Trophoblast cell (in vitro differentiated cells and primary cell): ENCODE measurements around the gene DENND10.
A peak's percentile ranks its signal among the peaks of the same experiment; 100 is the strongest.
"Not testable (repeated sequence)": the region's sequence is repeated elsewhere in the genome, so short reads cannot be mapped to it uniquely, and the experiment has no call there.

ENCODE experiments used
- DNase-seq, 2 donors: peaks; one replicate each; pipeline ENCODE4 v3.0.0-alpha.2; 2016
- H2AFZ ChIP-seq: 2 replicates; pipeline ENCODE4 v1.6.1; 2013; ENCODE audit warnings: low read length, moderate library complexity, mild to moderate bottlenecking; ENCODE audit not compliant: insufficient read depth, poor library complexity
- H2AK5ac ChIP-seq: 2 replicates; pipeline ENCODE4 v1.6.1; 2013; ENCODE audit warnings: mild to moderate bottlenecking, low read length
- H2BK120ac ChIP-seq: 2 replicates; pipeline ENCODE4 v1.6.1; 2013; ENCODE audit warnings: low read length, mild to moderate bottlenecking, moderate library complexity; ENCODE audit not compliant: insufficient read depth, poor library complexity
- H2BK12ac ChIP-seq: 2 replicates; pipeline ENCODE4 v1.6.1; 2013; ENCODE audit warnings: mild to moderate bottlenecking, low read length, moderate library complexity
- H2BK5ac ChIP-seq: 2 replicates; pipeline ENCODE4 v1.6.1; 2013; ENCODE audit warnings: low read length, low read depth, moderate library complexity, mild to moderate bottlenecking; ENCODE audit not compliant: poor library complexity
- H3K14ac ChIP-seq: 2 replicates; pipeline ENCODE4 v1.6.1; 2013; ENCODE audit warnings: mild to moderate bottlenecking, low read length
- H3K18ac ChIP-seq: 2 replicates; pipeline ENCODE4 v1.6.1; 2013; ENCODE audit warnings: mild to moderate bottlenecking, low read length
- H3K23ac ChIP-seq: 2 replicates; pipeline ENCODE4 v1.6.1; 2013; ENCODE audit warnings: low read length
- H3K27ac ChIP-seq: 2 replicates; pipeline ENCODE4 v1.5.1; 2013; ENCODE audit warnings: low read depth, mild to moderate bottlenecking, inconsistent platforms, low read length, moderate library complexity
- H3K27me3 ChIP-seq: 2 replicates; pipeline ENCODE4 v1.6.1; 2013; ENCODE audit warnings: inconsistent platforms, mild to moderate bottlenecking, low read length, moderate library complexity; ENCODE audit not compliant: insufficient read depth
- H3K36me3 ChIP-seq, 2 experiments: 1 replicate in 1 of 2; 2 replicates in 1 of 2; pipeline ENCODE4 v1.6.1; 2013; ENCODE audit warnings: low read length in 2 of 2, mild to moderate bottlenecking in 2 of 2, moderate library complexity in 1 of 2; ENCODE audit not compliant: insufficient read depth in 2 of 2, control insufficient read depth in 1 of 2
- H3K4ac ChIP-seq: 2 replicates; pipeline ENCODE4 v1.6.1; 2013; ENCODE audit warnings: low read depth, mild to moderate bottlenecking, low read length, moderate library complexity
- H3K4me1 ChIP-seq, 2 experiments: 1 replicate in 1 of 2; 2 replicates in 1 of 2; pipeline ENCODE4 v1.6.1; 2013; ENCODE audit warnings: low read length in 2 of 2, mild to moderate bottlenecking in 2 of 2, moderate library complexity in 1 of 2; ENCODE audit not compliant: insufficient read depth in 2 of 2, control insufficient read depth in 1 of 2
- H3K4me2 ChIP-seq: 2 replicates; pipeline ENCODE4 v1.6.1; 2013; ENCODE audit warnings: inconsistent platforms, mild to moderate bottlenecking, low read length, moderate library complexity
- H3K4me3 ChIP-seq: 2 replicates; pipeline ENCODE4 v1.5.1; 2013; ENCODE audit warnings: mild to moderate bottlenecking, low read depth, low read length, inconsistent platforms
- H3K79me1 ChIP-seq: one replicate; pipeline ENCODE4 v1.6.1; 2013; ENCODE audit warnings: low read length
- H3K79me2 ChIP-seq: 2 replicates; pipeline ENCODE4 v1.6.1; 2013; ENCODE audit warnings: low read length, mild to moderate bottlenecking; ENCODE audit not compliant: control insufficient read depth, insufficient read depth, poor library complexity
- H3K9ac ChIP-seq: 2 replicates; pipeline ENCODE4 v1.6.1; 2013; ENCODE audit warnings: mild to moderate bottlenecking, low read length
- H3K9me3 ChIP-seq: 2 replicates; pipeline ENCODE4 v1.6.1; 2013; ENCODE audit warnings: low read depth, mild to moderate bottlenecking, control low read depth, inconsistent platforms, low read length; ENCODE audit not compliant: insufficient read depth
- H4K12ac ChIP-seq: 2 replicates; pipeline ENCODE4 v1.6.1; 2013; ENCODE audit warnings: low read depth, mild to moderate bottlenecking, low read length, moderate library complexity
- H4K8ac ChIP-seq: 2 replicates; pipeline ENCODE4 v1.6.1; 2013; ENCODE audit warnings: low read depth, mild to moderate bottlenecking, low read length, moderate library complexity
- H4K91ac ChIP-seq: one replicate; pipeline ENCODE4 v1.6.1; 2013; ENCODE audit warnings: low read depth, mild to moderate bottlenecking, low read length, moderate library complexity
- WGBS: extraction: QIAGEN DNeasy Blood & Tissue Kit; methylation state at CpG from one replicate; pipeline ENCODE4 v1.1.7; 2013; ENCODE audit warnings: missing lambda C conversion rate; ENCODE audit not compliant: insufficient read length, insufficient coverage; ENCODE audit errors: extremely low coverage; 5-methylcytosine and 5-hydroxymethylcytosine counted together

The DENND10 gene

DNA sequence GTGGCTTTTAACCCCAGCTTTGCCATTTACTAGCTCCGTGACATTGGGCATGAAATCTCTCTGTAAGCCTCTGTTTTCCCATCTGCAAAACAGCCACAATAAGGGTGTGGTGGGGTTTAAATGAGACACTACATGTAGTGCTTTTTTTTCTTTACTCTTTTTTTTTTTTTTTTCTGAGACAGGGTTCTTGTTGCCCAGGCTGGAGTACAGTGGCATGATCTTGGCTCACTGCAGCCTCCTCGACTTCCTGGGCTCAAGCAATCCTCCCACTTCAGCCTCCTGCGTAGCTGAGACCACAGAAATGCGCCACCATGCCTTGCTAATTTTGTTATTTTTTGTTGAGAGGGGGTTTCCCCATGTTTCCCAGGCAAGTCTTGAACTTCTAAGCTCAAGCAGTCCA, 8.3 kb upstream of the DENND10 start:
- no CpG with 5 or more reads among the region's 4 CpGs for WGBS
- Histone ChIP-seq H3K18ac (no peak overlapping the region), H2AFZ (no peak overlapping the region), H3K14ac (no peak overlapping the region), H3K9ac (no peak overlapping the region), H4K12ac (no peak overlapping the region), H3K9me3 (no peaks in the 10 kb centered on the region), H3K4me2 (no peak overlapping the region), H3K4ac (no peak overlapping the region), H3K4me3 (no peak overlapping the region), H3K79me1 (peaks cover 14% of the 10 kb centered on the region), H3K27ac (no peak overlapping the region), H2BK12ac (peak overlapping the region; percentile 28), H2AK5ac (no peak overlapping the region), H3K4me1 (peaks cover 14 to 25% of the 10 kb centered on the region in 2 experiments), H3K36me3 (no peaks in the 10 kb centered on the region), H3K23ac (no peak overlapping the region), H3K27me3 (no peaks in the 10 kb centered on the region), H2BK120ac (peak overlapping the region; percentile 5), H2BK5ac (no peak overlapping the region), H3K79me2 (no peaks in the 10 kb centered on the region), H4K8ac (no peak overlapping the region), H4K91ac (no peak overlapping the region)
- DNase-seq = no peak

DNA sequence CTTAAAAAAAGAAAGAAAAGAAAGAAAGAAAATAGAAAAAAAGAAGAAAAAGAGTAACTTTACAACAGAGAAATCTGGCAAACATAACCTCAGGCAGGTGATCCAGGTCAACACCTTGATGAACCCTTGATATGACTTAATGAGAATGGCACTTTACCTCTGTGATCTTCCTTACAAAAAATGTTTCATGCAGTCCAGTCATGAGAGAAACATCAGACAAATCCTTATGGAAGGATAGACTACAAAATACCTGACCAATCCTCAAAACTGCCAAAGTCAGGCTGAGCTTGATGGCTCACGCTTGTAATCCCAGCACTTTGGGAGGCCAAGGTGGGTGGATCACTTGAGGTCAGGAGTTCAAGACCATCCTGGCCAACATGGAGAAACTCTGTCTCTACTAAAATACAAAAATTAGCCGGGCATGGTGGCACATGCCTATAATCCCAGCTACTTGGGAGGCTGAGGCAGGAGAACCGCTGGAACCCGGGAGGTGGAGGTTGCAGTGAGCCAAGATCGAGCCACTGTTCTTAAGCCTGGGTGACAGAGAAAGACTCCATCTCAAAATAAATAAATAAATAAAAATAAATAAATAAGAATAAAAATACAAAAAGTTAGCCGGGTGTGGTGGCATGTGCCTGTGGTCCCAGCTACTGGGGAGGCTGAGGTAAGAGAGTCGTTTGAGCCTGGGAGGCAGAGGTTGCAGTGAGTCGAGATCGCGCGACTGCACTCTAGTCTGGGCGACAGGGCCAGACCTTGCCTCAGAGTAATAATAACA, 7.1 kb upstream of the DENND10 start:
- Histone ChIP-seq H2AK5ac (peak overlapping the region; percentile 83), H3K79me1 (peaks cover 16% of the 10 kb centered on the region), H3K4me1 (peaks cover 14 to 28% of the 10 kb centered on the region in 2 experiments), H4K91ac (peak overlapping the region; percentile 6)
- H3K27me3 ChIP-seq, H3K27ac ChIP-seq, H3K23ac ChIP-seq, H3K18ac ChIP-seq, H2AFZ ChIP-seq, H3K14ac ChIP-seq, H4K12ac ChIP-seq, H3K4me3 ChIP-seq, H3K4ac ChIP-seq, H3K9me3 ChIP-seq, H3K4me2 ChIP-seq, H2BK5ac ChIP-seq, H4K8ac ChIP-seq, H2BK120ac ChIP-seq, H3K36me3 ChIP-seq, H3K9ac ChIP-seq, H3K79me2 ChIP-seq, H2BK12ac ChIP-seq: not testable (repeated sequence)
- peak; percentile 53 to 87 for DNase-seq
- no CpG with 5 or more reads among the region's 12 CpGs for WGBS

DNA sequence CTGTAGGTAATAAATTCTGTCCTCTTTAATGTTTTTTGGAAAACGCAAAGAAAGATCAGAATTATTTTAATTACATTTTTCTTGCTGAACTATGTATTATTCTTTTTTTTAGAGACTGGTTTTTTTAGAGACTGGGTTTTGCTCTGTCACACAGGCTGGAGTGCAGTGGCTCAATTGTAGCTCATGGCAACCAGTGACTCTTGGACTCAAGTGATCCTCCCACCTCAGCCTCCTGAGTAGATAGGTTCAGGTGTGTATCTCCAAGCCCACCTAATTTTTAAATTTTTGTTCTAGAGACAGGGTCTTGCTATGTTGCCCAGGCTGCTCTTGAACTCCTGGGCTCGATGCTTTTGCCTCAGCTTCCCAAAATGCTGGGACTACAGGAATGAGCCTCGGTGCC, 5.3 kb upstream of the DENND10 start:
- Histone ChIP-seq H2AK5ac (peak overlapping the region; percentile 54), H3K27ac (no peak overlapping the region), H3K36me3 (no peaks in the 10 kb centered on the region), H4K12ac (no peak overlapping the region), H2BK5ac (no peak overlapping the region), H3K4ac (no peak overlapping the region), H3K14ac (no peak overlapping the region), H3K79me1 (peaks cover 17% of the 10 kb centered on the region), H3K9ac (no peak overlapping the region), H3K79me2 (peaks cover 2% of the 10 kb centered on the region), H3K9me3 (no peaks in the 10 kb centered on the region), H2BK120ac (no peak overlapping the region), H4K8ac (no peak overlapping the region), H3K23ac (no peak overlapping the region), H3K18ac (no peak overlapping the region), H3K4me3 (no peak overlapping the region), H3K4me2 (no peak overlapping the region), H3K27me3 (no peaks in the 10 kb centered on the region), H4K91ac (no peak overlapping the region), H2AFZ (no peak overlapping the region), H3K4me1 (peaks cover 7 to 18% of the 10 kb centered on the region in 2 experiments), H2BK12ac (no peak overlapping the region)
- no CpG with 5 or more reads among the region's 3 CpGs for WGBS
- DNase-seq = no peak

DNA sequence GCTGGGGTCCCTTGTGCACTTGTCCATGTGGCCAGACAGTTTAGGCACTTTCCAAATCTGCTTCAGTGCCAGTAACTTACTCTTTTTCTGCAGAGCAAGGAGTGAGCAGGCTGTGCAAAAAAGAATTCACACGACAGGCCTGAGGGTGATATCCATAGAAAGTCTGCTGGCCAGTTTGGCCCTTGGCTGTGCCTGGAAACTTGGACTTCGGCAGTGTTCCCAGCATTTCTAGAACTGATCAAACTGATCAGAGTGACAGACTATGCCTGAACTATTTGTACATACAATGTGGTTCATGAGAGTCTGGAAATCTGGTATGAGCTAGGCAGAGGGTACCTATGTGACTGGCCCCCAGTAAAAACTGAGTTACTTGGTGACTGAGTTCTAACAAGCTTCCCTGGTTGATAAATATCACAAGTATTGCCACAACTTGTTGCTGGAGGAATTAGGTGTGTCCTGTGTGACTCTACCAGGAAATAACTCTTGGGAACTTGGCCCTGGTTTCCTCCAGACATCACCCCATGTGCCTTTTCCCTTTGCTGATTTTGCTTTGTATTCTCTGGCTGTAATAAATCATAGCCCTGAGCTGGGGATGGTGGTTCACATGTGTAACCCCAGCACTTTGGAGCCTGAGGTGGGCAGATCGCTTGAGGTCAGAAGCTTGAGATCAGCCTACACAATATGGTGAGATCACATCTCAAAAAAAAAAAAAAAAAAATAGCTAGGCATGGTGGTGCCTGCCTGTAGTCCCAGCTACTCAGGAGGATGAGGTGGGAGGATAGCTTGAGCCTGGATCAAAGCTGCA, 3.3 kb upstream of the DENND10 start:
- Histone ChIP-seq H3K4me1 (peaks cover 3 to 13% of the 10 kb centered on the region in 2 experiments), H3K79me1 (peaks cover 20% of the 10 kb centered on the region), H3K9me3 (no peaks in the 10 kb centered on the region), H3K36me3 (no peaks in the 10 kb centered on the region), H3K18ac (no peak overlapping the region), H3K4me2 (no peak overlapping the region), H3K23ac (no peak overlapping the region), H3K14ac (peak overlapping the region; percentile 46), H3K9ac (no peak overlapping the region), H2BK12ac (peak overlapping the region; percentile 65), H2BK5ac (peak overlapping the region; percentile 69), H3K4me3 (no peak overlapping the region), H2AFZ (no peak overlapping the region), H3K79me2 (peaks cover 11% of the 10 kb centered on the region), H3K4ac (no peak overlapping the region), H3K27ac (peak overlapping the region; percentile 39), H4K8ac (peak overlapping the region; percentile 56), H2BK120ac (no peak overlapping the region), H3K27me3 (no peaks in the 10 kb centered on the region), H4K91ac (peak overlapping the region; percentile 21), H2AK5ac (no peak overlapping the region), H4K12ac (no peak overlapping the region)
- peak; percentile 30 to 79 for DNase-seq
- WGBS = no CpG with 5 or more reads among the region's 3 CpGs
